ENCODE data around the gene CETN1.

The CETN1 gene

DNA sequence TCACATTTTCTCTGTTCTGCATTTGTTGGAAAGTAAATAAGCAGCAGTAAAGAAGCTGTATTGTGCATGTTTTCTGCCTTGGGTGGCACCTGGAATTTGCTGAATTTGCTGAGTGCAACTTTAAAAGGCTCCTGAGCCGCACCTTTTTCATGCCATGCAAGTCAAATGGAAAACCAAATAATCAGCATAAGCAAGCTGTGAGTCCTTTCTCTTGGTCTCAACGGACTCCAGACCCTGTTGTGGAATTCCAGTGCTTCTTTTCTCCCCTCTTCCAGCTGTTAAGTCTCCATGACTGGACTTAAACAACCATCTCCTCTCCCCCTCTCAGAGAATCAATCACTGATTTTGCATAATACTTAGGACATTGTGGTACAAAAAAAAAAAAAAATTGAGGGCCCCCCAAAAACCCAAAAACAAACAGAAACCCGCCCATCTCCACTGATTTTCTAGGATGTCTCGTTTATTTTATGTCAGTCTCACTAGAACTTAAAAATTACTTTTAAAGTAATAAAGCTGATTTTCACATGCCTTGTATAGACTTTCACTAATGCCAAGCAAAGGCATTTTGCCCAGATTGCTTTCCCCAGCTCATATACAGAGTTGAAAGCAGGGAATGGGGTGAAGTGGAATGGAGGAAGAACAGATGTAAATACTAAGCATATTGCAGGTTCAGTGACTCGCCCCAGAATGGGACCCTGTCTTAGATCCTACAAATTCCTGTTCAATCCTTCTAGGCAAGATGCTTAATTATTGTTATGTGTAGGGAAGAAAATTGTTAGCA, 5.1 kb upstream of the CETN1 start:
- in situ Hi-C loops (cut with MboI; ENCODE audit: low sequenced_read_pairs): no loop called here

DNA sequence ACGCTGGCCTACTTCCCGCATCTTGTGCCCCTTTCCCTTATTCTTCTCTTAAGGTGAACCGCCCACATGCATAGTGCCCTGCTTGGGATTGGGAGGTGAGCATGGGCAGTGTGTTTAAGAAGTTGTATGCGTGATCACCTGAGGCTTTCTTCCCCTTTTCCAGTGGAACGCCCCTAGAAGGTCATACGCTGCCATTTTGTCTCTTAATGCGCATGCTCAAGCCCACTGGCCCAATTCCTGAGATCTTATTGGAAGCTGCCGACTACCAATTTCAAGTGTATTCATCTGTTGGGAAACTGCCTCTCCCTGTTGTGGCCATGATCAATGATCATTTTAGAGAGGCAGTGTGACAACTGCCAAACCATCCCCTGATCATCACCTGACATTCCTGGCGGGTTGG, 3.3 kb upstream of the CETN1 start:
- in situ Hi-C loops (cut with MboI; ENCODE audit: low sequenced_read_pairs): no loop called here

DNA sequence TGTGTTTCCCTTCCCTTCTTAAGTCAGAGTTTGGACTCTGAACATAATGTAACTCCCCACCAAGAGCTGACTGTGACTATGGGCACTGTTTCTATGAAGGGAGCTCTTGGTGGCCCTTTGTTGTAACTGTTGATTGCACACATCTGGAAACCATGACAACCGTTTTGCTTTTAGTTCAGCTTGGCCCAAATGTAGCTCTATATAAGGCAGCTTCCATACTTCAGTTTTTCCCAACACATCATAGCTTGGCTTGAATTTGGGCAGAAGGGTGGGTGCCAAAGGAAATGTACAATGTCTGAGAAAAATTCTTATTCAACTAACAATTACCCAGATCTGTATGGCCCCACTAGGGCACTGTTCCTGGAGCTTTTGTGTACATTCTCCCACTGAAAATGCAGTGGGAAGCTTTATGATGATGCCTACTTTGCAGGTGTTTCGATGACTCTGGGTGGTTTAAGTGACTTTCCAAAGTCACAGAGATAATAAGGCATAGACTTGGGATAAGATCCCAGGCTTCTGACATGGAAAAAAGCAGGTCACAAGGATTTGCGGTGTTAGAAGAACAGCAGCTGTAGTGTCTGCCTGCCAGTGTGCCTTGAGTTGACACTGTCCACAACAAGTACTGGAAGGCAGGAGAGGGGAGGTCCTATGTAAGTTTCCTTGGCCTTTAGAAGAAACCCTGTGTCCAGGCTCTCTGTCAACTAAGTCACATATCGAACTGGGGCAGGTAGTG, 2.4 kb upstream of the CETN1 start:
- in situ Hi-C loops (cut with MboI; ENCODE audit: low sequenced_read_pairs): no loop called here

DNA sequence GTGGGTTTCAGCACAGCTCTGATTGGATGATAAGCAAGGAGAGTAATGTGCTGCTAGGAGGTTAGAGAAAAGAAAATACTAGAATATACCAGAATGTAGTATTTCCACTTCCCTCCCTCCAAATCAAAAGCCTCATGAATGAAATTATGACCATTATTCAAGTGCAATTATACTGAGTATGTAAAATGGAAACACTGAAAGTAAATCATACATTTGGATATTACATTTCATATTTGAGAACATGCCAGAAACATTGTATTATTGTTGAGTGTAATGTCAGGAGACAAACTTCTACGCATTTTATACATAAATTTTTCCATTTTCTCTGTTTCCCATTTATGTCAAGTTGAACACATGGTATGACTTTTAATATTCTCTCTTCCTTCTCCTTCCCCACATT, 942 bp upstream of the CETN1 start:
- in situ Hi-C loops (cut with MboI; ENCODE audit: low sequenced_read_pairs): no loop called here

DNA sequence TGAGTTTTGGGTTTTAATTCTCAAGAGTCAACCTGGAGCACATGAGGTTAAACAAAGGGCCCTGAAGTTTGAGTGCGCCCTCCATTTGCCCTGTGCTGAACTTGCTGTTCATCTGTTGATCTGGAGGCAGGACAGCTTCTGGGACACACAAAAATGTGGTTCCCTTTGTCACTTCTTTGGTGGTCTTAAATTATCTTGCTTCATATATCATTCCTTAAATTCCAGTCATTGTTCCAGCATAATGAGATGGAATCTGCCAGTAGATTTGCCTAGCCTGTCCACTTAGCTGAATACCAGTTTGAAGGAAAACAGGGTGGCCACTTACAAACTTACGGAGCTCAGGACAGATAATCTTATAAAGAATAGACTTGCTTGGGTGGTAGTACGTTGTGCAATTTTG, 916 bp downstream of the CETN1 start:
- in situ Hi-C loops (cut with MboI; ENCODE audit: low sequenced_read_pairs): no loop called here

DNA sequence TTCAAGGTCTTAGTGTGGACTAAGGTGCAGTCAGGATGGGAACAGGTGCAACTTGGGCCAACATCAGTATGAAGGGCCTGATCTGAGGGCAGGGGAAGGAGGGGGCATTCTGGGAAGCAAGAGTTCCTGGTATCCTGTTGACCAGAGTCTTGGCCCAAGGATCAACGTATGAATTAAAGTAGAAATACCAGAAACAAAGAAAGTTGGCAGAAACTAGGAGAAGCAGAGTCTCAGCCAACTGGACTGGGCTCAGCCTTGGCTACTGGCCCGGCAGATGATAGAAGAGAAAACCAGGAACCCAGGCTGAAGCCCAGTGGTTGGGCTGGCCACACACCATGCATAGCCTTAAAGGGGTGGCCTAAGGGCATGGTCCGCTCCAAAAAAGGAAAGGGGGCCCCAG, 2.3 kb downstream of the CETN1 start:
- in situ Hi-C loops (cut with MboI; ENCODE audit: low sequenced_read_pairs): no loop called here

DNA sequence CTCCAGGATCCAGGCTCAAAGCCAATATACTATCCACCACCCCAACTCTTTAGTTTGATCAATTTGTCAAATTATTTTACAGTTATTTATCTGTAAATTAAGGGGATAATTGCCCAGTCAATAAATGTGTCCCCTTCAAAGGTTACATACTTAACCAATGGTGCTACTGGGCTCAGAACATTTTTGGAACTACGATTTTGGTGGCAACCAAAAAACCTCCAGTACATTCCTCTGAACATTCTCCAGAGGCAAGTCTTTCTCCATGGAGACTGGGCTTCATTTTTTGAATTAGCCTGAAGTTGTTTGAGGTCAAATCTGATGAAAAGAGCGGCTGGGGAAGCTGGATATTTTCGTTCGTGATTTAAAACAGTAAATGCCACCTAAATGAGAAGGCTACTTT, 14.9 kb downstream of the CETN1 start:
- in situ Hi-C loops (cut with MboI; ENCODE audit: low sequenced_read_pairs): no loop called here

DNA sequence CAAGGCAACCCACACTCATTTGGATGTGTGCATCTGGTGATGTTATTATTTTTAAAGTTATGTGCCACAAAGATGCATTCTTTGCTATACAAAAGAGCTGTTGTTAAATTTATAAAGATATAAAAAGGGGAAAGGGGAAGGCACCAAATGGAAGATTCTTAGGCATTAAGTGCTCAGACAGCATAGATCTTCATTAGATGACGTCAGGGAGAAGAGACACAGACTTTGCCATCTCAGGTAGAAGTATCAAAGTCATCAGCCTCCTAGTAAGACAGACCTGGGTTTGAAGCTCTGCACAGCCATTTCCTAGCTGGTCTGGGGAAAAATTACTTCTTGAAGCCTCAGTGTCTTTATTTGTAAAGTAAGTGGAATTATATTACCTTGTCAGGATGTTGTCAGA, 15.4 kb downstream of the CETN1 start:
- in situ Hi-C loops (cut with MboI; ENCODE audit: low sequenced_read_pairs): no loop called here

DNA sequence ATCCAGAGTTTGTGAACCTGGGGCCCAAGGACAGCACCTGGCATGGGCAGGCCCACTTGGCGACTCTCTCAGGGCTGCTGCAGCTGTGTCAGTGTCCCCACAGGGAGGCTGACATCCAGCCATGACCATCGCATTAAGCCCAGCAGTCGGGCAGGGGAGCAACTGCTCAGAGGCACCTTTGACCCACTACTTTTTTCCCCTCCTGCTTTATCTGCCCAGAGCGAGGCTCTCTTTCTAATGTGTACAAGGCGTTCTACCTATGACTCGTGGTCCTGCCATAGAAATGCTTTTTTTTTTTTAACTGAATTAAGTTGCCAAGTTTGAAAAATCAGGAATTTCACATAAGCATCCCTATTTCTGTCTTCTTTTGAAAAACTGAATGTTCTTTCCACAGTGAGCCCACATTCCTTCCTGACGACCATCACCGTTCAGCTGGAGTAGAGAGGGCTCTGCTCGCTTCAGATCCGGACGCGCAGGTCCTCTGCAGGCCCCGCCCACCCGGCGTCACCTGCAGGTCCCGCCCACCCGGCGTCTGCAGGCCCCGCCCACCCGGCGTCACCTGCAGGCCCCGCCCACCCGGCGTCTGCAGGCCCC, 16.2 kb downstream of the CETN1 start:
- in situ Hi-C loops (cut with MboI; ENCODE audit: low sequenced_read_pairs): no loop called here

DNA sequence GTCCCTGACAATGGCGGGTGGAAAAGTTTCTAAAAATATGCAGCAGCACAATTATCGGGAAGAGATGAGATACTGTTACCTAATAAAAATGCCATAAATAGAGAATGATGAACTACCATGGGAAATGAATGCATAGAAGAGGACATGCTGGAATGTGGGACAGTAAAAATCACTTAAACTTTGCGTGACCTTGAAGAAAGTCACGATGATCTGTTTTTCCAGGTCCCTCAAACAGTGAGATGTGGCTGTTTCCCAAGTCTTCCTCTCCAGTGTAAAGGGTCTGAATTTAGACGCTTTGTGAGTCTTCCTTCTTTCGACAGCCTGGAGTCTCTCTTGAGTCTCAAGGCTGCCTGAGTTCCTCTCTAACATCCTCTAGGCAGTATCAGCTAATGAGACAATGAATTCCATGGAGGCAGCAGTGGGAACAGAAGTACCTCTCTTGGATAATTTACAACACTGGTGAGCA, 18.0 kb downstream of the CETN1 start:
- in situ Hi-C loops (cut with MboI; ENCODE audit: low sequenced_read_pairs): no loop called here

DNA sequence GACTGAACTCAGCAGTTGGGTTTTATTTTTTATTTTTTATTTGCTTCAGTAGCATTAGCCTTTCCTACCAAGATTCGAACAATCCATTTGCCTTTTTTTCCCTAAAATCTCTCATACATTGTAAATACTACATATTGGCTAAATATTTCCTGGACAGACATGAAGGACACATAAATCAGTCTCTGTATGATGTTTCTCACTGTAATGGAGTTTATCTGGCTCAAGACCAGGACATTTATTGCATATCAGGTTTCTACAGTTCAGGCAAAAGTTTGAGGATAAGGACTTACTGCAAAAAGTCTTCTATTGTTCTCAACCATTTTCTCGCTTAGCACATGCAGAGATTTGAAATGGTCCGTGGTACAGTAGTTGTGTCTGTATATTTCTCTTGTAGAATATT, 19.9 kb downstream of the CETN1 start:
- in situ Hi-C loops (cut with MboI; ENCODE audit: low sequenced_read_pairs): no loop called here

DNA sequence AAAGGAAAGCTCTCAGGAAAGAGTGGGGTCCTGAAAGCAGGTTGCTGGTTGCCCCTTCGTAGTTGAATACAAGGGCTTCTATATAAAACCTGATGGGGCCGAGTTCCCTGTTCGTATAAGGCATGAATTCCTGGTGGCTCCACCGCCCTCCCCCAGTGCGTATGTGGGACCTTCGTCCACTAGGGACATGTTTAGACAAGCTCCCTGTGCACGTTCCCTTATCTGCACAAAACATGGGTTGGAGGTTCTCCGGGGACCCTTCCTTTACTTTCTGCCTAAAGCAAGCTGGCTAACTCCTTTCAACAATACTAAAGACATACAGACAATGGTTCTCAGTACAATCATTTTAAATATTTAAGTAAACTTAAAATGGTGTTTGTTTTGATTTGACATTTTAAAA, 24.6 kb downstream of the CETN1 start:
- in situ Hi-C loops (cut with MboI; ENCODE audit: low sequenced_read_pairs): no loop called here

DNA sequence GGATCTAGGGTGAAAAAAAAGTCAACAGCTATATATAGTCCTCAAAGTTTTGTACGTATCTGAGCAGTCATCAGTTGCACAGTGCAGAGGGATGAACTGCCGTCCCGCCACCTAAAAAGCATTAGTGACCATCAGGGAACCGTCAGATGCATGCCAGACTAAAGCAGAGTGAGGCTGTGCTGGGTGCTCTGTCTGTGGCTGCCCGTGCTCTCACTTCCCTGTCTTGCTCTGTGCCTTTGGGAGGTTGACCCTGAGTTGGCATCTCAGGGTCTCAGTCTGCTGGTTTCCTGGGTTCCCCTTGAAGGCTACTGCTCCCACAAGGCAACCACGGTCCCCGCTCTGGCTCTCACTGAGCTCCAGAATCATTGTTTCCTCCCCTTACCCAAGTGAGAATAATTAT, 27.8 kb downstream of the CETN1 start:
- in situ Hi-C loops (cut with MboI; ENCODE audit: low sequenced_read_pairs): no loop called here

DNA sequence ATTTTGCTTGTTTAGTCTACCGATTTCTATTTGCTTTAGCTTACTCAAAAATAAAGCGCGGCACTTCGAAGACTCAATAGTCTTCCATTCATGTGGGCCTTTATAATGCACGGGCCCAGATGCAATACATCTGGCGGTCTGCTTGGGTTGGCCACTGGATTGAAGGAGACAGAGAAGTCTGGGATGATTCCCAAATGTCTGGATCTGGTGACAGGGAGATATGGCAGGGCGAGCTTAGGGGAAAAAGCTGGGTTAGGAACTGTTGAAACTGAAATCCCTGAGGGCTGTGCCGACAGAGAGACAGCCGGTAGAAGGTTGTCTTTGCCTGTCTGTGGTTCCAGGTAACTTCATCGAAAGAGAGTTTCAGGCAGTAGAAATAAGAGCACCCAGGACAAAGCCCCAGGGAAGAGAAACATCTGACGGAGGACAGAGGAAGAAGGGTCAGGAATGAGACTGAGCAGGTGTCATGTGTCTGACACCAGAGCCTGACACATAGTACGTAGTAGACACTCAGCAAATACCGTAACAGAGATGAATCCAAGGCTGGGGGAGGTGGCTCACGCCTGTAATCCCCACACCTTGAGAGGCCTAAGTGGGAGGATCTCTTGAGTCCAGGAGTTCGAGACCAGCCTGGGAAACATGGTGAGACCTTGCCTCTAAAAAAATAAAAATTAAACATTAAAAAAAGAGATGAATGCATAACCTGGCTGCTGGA, 30.2 kb downstream of the CETN1 start:
- in situ Hi-C loops (cut with MboI; ENCODE audit: low sequenced_read_pairs): no loop called here

DNA sequence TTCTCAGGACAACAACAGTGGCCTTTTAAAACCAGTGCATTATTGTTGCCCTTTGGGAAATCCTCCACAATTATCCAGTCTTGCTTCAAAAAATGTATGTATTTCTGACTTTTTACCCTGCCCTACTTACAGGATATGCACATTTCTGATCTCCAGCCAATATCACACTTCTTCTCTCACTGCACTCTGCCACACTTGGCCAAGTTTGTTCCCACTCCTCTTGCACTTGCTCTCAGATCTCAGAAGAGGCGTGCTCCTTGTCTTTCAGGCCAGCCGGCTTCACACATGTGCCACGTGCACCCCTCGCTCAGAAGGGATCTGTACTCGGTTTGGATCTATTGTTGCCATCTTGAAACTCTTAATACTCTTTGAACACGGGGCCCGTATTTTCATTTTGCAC, 32.0 kb downstream of the CETN1 start:
- in situ Hi-C loops (cut with MboI; ENCODE audit: low sequenced_read_pairs): no loop called here

DNA sequence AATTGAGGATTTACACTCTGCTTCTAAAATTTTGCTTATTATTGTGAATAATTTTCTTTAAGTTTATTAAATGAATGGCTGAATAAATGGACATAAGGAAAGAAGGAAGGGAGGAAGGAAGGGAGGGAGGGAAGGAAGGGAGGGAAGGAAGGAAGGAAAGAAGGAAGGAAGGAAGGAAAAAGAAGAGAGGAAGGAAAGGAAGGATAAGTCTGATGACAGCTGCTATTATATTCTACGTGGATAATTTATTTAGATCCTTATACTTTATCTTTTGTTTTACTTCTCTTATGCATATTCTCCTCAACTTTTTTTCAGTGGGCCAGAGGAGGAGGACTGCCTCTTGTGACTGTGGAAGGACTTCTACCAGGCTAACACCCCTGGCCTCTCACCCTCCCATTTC, 34.0 kb downstream of the CETN1 start:
- in situ Hi-C loops (cut with MboI; ENCODE audit: low sequenced_read_pairs): no loop called here

DNA sequence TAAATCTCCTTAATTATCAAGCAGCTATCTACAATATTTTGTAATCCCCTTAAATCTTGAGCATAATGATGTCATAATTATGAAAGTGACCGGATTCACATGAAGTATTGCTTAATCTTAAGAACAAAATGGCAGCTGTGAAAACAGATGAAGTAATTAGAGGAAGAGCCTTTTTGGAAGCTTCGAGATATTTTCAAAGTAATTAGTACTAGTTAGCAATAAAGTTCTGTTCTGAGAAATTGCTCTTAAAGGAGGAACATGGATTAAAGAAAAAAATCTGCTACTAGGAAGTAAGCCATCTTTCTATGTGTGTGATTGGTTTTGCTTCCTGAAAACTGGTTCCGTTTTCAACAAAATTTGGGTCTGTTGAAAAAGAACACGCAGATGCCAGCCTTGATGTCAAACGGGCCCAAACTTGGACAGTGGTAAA, 34.9 kb downstream of the CETN1 start:
- in situ Hi-C loops (cut with MboI; ENCODE audit: low sequenced_read_pairs): loop anchor here (5.0 kb wide), 1 partner anchor 328 kb away; no protein-coding TSS in a partner anchor

DNA sequence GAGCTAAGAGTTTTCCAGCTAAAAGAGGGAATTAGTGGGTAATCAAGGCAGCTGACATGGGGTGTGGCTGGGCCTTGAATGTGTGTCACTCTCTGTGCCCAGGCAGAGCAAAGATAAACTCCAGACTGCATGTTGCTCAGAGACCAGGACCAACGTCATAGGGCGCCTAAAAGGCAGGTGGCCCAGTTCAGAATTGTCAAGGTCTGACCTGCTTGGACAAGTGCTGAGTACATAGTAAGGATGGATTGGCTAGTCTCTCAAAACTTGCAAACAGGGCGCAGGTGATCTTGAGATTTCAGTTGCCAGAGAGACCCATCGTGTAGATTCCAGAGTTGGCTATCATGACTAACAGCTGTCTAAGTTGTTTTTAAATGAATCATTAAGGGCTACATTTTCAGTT, 35.6 kb downstream of the CETN1 start:
- in situ Hi-C loops (cut with MboI; ENCODE audit: low sequenced_read_pairs): loop anchor here (5.0 kb wide), 1 partner anchor 328 kb away; no protein-coding TSS in a partner anchor

DNA sequence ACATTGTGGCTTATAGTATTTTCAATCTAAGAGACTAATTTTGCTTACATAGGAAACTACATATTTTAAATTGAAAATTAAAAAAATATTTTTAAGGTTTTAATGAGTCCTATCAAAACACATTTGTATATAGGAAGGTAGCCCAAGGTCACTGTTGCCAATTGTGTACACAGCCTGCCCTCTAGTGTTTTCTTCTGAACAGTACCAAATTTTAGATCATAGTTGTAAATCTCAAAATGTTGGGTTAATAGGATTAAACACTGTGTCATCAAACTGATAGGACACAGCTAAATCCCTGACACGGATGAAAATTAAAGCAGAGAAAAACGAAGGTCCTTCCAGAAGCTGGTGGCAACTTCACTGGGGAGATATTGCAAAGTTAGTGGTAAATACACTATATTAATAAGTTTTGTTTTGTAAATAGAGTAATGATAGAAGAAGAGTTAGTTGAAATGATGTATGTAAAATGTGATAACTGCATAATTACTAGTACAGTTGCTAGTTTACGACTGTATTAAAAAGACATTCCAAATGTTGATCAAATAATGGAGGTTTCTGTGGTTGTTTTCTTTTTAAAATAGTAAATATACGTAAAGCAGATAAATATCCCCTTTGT, 36.3 kb downstream of the CETN1 start:
- in situ Hi-C loops (cut with MboI; ENCODE audit: low sequenced_read_pairs): loop anchor here (5.0 kb wide), 1 partner anchor 329 kb away; no protein-coding TSS in a partner anchor

DNA sequence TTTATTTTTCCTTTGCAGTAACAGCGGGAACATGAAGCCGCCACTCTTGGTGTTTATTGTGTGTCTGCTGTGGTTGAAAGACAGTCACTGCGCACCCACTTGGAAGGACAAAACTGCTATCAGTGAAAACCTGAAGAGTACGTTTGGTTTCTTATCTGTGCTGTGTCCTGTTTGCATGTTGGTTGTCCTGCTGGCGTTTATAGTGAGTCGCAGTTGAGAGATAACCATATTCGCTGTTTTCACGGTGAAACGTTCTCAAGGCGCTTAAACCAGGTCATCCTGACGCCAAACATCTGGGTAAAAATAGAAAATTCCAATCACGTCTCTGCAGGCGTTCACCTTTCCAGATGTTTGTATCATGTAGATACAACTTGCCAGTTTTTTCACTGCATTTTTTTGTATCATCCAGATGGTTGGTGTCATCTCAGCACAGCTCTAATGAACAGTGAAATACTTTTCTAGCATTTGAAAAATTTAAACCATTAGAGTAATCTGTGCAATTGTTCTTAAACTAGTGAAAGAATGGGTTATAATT, 37.9 kb downstream of the CETN1 start:
- in situ Hi-C loops (cut with MboI; ENCODE audit: low sequenced_read_pairs): loop anchor here (5.0 kb wide), 1 partner anchor 331 kb away; no protein-coding TSS in a partner anchor

All from HL-60/S4 treated with retinoic acid at 250 ng/mL for 4 days and 3 days (cell line).